ENCODE data around the gene PEMT. TPM values are rescaled to one million over a fixed set of nuclear protein-coding genes. Genes with fewer than 3 reads are reported as not detected.

Gene PEMT
- total RNA-seq, 1 experiment from 2014 or later = 53.1 TPM

- TF ChIP-seq AR (CRISPR knock-in tag; IDR thresholded peaks at IDR 0.05) = no peak
- TF ChIP-seq GRHL2 (CRISPR knock-in tag; IDR thresholded peaks at IDR 0.05; ENCODE audit: insufficient replicate concordance, severe bottlenecking) = no peak
- TF ChIP-seq ZMAT4 (CRISPR knock-in tag; IDR thresholded peaks at IDR 0.05) = no peak
- no peak for TF ChIP-seq PRDM15 (CRISPR knock-in tag; IDR thresholded peaks at IDR 0.05)
- TF ChIP-seq USF1 (CRISPR knock-in tag; IDR thresholded peaks at IDR 0.05) = no peak; the same call in 1 of the 2 replicates
- TF ChIP-seq ZNF232 (CRISPR knock-in tag; IDR thresholded peaks at IDR 0.05) = 0 out of 2 replicates have a peak, but pooled peaks have one; percentile 43
- 0 out of 2 replicates have a peak, but pooled peaks have one; percentile 38 for TF ChIP-seq ZBTB21 (CRISPR knock-in tag; IDR thresholded peaks at IDR 0.05; ENCODE audit: borderline replicate concordance)
- peak; percentile 74; the same call in 1 of the 2 replicates for TF ChIP-seq ZBTB43 (CRISPR knock-in tag; IDR thresholded peaks at IDR 0.05)
- TF ChIP-seq ZSCAN18 (CRISPR knock-in tag; IDR thresholded peaks at IDR 0.05) = no peak
- TF ChIP-seq E2F5 (CRISPR knock-in tag; IDR thresholded peaks at IDR 0.05) = 0 out of 2 replicates have a peak, but pooled peaks have one; percentile 50
- no peak for TF ChIP-seq CTCF (IDR thresholded peaks at IDR 0.05)
- TF ChIP-seq HMGXB4 (CRISPR knock-in tag; IDR thresholded peaks at IDR 0.05) = no peak
- peak; percentile 82 for TF ChIP-seq TEAD1 (CRISPR knock-in tag; IDR thresholded peaks at IDR 0.05)
- TF ChIP-seq NR1H2 (CRISPR knock-in tag; IDR thresholded peaks at IDR 0.05) = no peak
- no peak for TF ChIP-seq ATF6 (CRISPR knock-in tag; IDR thresholded peaks at IDR 0.05)
- TF ChIP-seq FOXJ3 (CRISPR knock-in tag; IDR thresholded peaks at IDR 0.05; ENCODE audit: borderline replicate concordance) = no peak
These were observed 34.8 kb upstream of the PEMT start (continued) for GRCh38 chr17:17626151-17626805.

Measured in WTC11 (cell line).